Measurements from ENCODE around the gene SEZ6. TPM values are rescaled to one million over a fixed set of nuclear protein-coding genes. Genes with fewer than 3 reads are reported as not detected.

Gene SEZ6
- polyA plus RNA-seq, 2 donors: not detected

GRCh38 chr17:29038085-29038795 lies 32.4 kb upstream of the SEZ6 start:
- peaks cover 4 to 5% of the 10 kb centered on the region in 2 donors for H3K4me1 ChIP-seq (ENCODE audit: control insufficient read depth in 2 of 2, insufficient read depth in 2 of 2, low read length in 1 of 2)
- H3K36me3 ChIP-seq (ENCODE audit: control insufficient read depth in 2 of 2, insufficient read depth in 2 of 2, low read length in 1 of 2): no peaks in the 10 kb centered on the region
- no peaks in the 10 kb centered on the region for H3K27me3 ChIP-seq (ENCODE audit: control insufficient read depth in 1 of 2, insufficient read depth in 2 of 2, low read length in 2 of 2)
- peaks cover 0 to 5% of the 10 kb centered on the region in 2 donors for H3K9me3 ChIP-seq (ENCODE audit: control insufficient read depth in 2 of 2, insufficient read depth in 1 of 2, low read depth in 1 of 2, low read length in 1 of 2)
- WGBS, 2 donors: 29 to 37% methylated on average over 15 of the region's 15 CpGs
- no peak overlapping the region for H3K27ac ChIP-seq (ENCODE audit: low read depth in 2 of 2, low read length in 1 of 2)
- H3K4me3 ChIP-seq (ENCODE audit: low read depth in 1 of 2, low read length in 2 of 2): no peak overlapping the region

DNA sequence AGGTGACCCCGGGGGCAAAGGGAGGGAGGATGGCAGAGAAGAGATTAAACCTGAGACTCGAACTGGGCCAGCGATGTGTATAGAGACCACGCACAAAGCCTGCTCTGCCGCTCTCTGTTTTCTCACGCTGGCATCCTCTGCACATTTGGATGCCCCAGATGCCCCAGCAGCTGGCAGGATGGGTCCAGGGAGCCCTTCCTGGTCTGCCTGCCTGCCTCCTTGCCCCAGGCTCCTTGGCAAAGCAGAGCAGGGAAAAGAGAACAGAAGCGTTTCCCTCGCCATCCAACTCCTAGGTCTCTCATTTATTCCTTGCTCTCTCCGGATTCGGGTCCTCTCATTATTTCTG lies 31.9 kb upstream of the SEZ6 start:
- Histone ChIP-seq H3K36me3 (ENCODE audit: control insufficient read depth in 2 of 2, insufficient read depth in 2 of 2, low read length in 1 of 2) (no peaks in the 10 kb centered on the region), H3K27me3 (ENCODE audit: control insufficient read depth in 1 of 2, insufficient read depth in 2 of 2, low read length in 2 of 2) (no peaks in the 10 kb centered on the region), H3K27ac (ENCODE audit: low read depth in 2 of 2, low read length in 1 of 2) (no peak overlapping the region), H3K4me3 (ENCODE audit: low read depth in 1 of 2, low read length in 2 of 2) (no peak overlapping the region), H3K9me3 (ENCODE audit: control insufficient read depth in 2 of 2, insufficient read depth in 1 of 2, low read depth in 1 of 2, low read length in 1 of 2) (peaks cover 0 to 5% of the 10 kb centered on the region in 2 donors), H3K4me1 (ENCODE audit: control insufficient read depth in 2 of 2, insufficient read depth in 2 of 2, low read length in 1 of 2) (peaks cover 0 to under 1% of the 10 kb centered on the region in 2 donors)
- 55 to 68% methylated on average over 10 of the region's 10 CpGs for WGBS, 2 donors

GRCh38 chr17:29036584-29036983 lies 30.8 kb upstream of the SEZ6 start:
- Histone ChIP-seq H3K36me3 (ENCODE audit: control insufficient read depth in 2 of 2, insufficient read depth in 2 of 2, low read length in 1 of 2) (no peaks in the 10 kb centered on the region), H3K4me3 (ENCODE audit: low read depth in 1 of 2, low read length in 2 of 2) (no peak overlapping the region), H3K4me1 (ENCODE audit: control insufficient read depth in 2 of 2, insufficient read depth in 2 of 2, low read length in 1 of 2) (no peaks in the 10 kb centered on the region), H3K27ac (ENCODE audit: low read depth in 2 of 2, low read length in 1 of 2) (no peak overlapping the region), H3K9me3 (ENCODE audit: control insufficient read depth in 2 of 2, insufficient read depth in 1 of 2, low read depth in 1 of 2, low read length in 1 of 2) (peaks cover 0 to 5% of the 10 kb centered on the region in 2 donors), H3K27me3 (ENCODE audit: control insufficient read depth in 1 of 2, insufficient read depth in 2 of 2, low read length in 2 of 2) (no peaks in the 10 kb centered on the region)
- 73 to 78% methylated on average over 5 of the region's 5 CpGs for WGBS, 2 donors

- Histone ChIP-seq H3K27ac (ENCODE audit: low read depth in 2 of 2, low read length in 1 of 2) (no peak overlapping the region), H3K4me1 (ENCODE audit: control insufficient read depth in 2 of 2, insufficient read depth in 2 of 2, low read length in 1 of 2) (no peaks in the 10 kb centered on the region), H3K36me3 (ENCODE audit: control insufficient read depth in 2 of 2, insufficient read depth in 2 of 2, low read length in 1 of 2) (no peaks in the 10 kb centered on the region), H3K4me3 (ENCODE audit: low read depth in 1 of 2, low read length in 2 of 2) (no peak overlapping the region), H3K9me3 (ENCODE audit: control insufficient read depth in 2 of 2, insufficient read depth in 1 of 2, low read depth in 1 of 2, low read length in 1 of 2) (peaks cover 0 to 5% of the 10 kb centered on the region in 2 donors), H3K27me3 (ENCODE audit: control insufficient read depth in 1 of 2, insufficient read depth in 2 of 2, low read length in 2 of 2) (no peaks in the 10 kb centered on the region)
- WGBS, 2 donors: 35 to 53% methylated on average over 1 of the region's 1 CpG
These were observed 28.7 kb upstream of the SEZ6 start for GRCh38 chr17:29034510-29034909.

DNA sequence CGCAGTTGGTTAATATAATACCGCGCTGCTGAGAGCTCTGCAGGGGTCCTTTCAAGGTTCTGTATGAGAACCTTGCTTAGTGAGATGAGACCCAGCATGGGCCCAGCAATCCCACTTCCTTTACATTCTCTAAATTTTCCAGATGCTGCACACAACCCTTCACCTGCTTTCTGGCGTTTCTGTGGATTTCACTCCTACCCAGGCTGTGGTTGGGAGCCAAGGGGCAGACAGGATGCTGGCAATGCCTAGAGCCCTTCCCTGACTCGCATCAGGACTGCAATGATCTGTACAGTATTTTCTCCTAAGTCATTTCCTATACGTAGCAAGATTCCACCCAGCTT lies 27.0 kb upstream of the SEZ6 start:
- H3K27ac ChIP-seq (ENCODE audit: low read depth in 2 of 2, low read length in 1 of 2): no peak overlapping the region
- WGBS, 2 donors: 35 to 39% methylated on average over 6 of the region's 6 CpGs
- H3K27me3 ChIP-seq (ENCODE audit: control insufficient read depth in 1 of 2, insufficient read depth in 2 of 2, low read length in 2 of 2): no peaks in the 10 kb centered on the region
- no peak overlapping the region for H3K4me3 ChIP-seq (ENCODE audit: low read depth in 1 of 2, low read length in 2 of 2)
- H3K36me3 ChIP-seq (ENCODE audit: control insufficient read depth in 2 of 2, insufficient read depth in 2 of 2, low read length in 1 of 2): no peaks in the 10 kb centered on the region
- peaks cover 0 to 5% of the 10 kb centered on the region in 2 donors for H3K9me3 ChIP-seq (ENCODE audit: control insufficient read depth in 2 of 2, insufficient read depth in 1 of 2, low read depth in 1 of 2, low read length in 1 of 2)
- H3K4me1 ChIP-seq (ENCODE audit: control insufficient read depth in 2 of 2, insufficient read depth in 2 of 2, low read length in 1 of 2): no peaks in the 10 kb centered on the region

DNA sequence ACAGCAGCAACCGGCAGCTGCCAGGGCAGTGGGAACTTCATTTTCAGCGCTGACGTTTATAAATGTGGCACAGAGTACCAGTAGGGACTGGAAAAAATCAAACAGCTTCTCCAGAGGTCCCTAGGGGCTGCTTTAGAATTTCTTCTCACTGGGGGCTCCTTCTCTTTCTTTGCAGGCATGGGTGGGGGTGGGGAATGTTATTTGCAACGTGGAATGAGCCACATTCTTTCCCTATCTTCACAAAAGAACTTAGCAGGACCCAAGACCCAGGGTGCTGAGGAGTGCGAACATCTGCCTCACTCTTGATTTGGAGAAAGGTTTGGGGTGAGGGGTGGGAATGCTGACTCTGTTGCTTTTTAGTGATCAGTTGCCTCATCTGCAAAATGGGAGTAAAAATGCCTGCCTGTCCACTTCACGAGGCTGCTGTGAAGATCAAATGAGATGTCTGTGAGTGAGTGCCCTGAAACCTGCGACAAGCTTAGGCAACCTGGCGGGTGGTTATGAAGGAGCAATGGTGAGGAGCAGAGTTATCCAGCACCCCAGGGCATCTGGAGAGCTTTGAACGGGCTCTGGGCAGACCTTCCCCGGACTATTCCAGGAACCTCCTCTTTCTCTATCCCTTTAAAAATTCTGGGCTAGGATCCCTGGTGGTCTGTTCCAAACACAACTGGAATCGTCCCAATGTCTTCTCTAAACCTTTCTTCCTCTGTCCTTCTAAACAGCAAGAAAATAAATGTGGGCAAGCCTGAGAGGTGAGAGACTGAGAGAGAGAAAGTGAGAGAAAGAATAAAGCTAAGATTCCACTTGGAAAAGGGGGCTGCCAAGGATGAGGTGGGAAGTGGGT lies 26.4 kb upstream of the SEZ6 start:
- Histone ChIP-seq H3K27me3 (ENCODE audit: control insufficient read depth in 1 of 2, insufficient read depth in 2 of 2, low read length in 2 of 2) (no peaks in the 10 kb centered on the region), H3K4me3 (ENCODE audit: low read depth in 1 of 2, low read length in 2 of 2) (no peak overlapping the region), H3K36me3 (ENCODE audit: control insufficient read depth in 2 of 2, insufficient read depth in 2 of 2, low read length in 1 of 2) (no peaks in the 10 kb centered on the region), H3K9me3 (ENCODE audit: control insufficient read depth in 2 of 2, insufficient read depth in 1 of 2, low read depth in 1 of 2, low read length in 1 of 2) (peaks cover 0 to 5% of the 10 kb centered on the region in 2 donors), H3K4me1 (ENCODE audit: control insufficient read depth in 2 of 2, insufficient read depth in 2 of 2, low read length in 1 of 2) (no peaks in the 10 kb centered on the region), H3K27ac (ENCODE audit: low read depth in 2 of 2, low read length in 1 of 2) (no peak overlapping the region)
- 27 to 37% methylated on average over 11 of the region's 11 CpGs for WGBS, 2 donors

DNA sequence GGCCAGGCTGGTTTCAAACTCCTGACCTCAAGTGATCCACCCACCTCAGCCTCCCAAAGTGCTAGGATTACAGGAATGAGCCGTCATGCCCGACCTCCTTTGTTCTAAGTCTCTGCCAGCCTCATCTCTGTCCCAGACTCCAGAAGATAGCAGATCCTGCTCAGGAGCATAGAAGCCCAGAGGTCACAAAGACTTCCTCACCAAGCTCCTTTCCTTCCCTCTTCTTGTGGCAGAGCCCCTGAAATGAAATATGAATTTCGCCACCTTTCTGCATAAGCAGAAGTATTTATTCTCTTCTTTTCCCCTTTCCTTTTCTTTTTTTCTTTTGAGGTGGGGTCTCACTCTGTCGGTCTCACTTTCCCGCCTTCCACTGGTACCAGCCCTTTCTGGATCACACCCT lies 25.7 kb upstream of the SEZ6 start:
- H3K27ac ChIP-seq (ENCODE audit: low read depth in 2 of 2, low read length in 1 of 2): no peak overlapping the region
- H3K4me3 ChIP-seq (ENCODE audit: low read depth in 1 of 2, low read length in 2 of 2): no peak overlapping the region
- WGBS, 2 donors: 48 to 59% methylated on average over 5 of the region's 5 CpGs
- H3K27me3 ChIP-seq (ENCODE audit: control insufficient read depth in 1 of 2, insufficient read depth in 2 of 2, low read length in 2 of 2): no peaks in the 10 kb centered on the region
- no peaks in the 10 kb centered on the region for H3K4me1 ChIP-seq (ENCODE audit: control insufficient read depth in 2 of 2, insufficient read depth in 2 of 2, low read length in 1 of 2)
- H3K9me3 ChIP-seq (ENCODE audit: control insufficient read depth in 2 of 2, insufficient read depth in 1 of 2, low read depth in 1 of 2, low read length in 1 of 2): peaks cover 0 to 5% of the 10 kb centered on the region in 2 donors
- no peaks in the 10 kb centered on the region for H3K36me3 ChIP-seq (ENCODE audit: control insufficient read depth in 2 of 2, insufficient read depth in 2 of 2, low read length in 1 of 2)

DNA sequence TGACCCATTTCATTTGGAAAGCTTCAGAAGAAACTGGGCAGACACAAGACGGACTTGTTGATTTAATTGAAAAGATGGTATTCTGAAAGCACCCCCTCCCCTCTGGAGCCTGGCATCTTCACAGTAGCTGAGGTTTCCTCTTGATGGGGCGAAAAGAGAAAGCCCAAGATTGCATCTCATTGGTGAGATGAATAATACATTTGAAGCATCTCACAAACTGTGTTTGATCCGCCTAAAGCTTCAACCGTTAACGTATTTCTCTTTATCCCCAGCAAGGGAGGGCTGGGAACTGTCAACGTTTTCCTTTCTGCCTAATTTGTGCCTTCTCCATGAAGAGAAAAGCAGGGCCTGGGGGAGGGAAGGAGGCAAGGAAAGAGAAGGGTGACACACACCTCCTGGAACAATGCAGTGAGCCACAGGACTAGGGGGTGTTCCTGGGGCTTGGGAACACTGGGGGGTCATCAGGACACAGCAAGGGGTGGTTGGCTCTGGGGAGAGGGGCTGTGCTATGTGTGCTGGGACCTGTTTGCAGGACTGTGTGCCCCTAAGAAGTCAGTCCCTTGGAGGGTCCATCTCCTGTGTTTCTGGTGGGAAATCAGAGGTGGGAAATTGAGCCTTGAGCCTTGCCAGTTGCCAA lies 18.6 kb upstream of the SEZ6 start:
- WGBS, 2 donors: 75 to 77% methylated on average over 6 of the region's 6 CpGs
- Histone ChIP-seq H3K4me1 (ENCODE audit: control insufficient read depth in 2 of 2, insufficient read depth in 2 of 2, low read length in 1 of 2) (peaks cover 4 to 6% of the 10 kb centered on the region in 2 donors), H3K36me3 (ENCODE audit: control insufficient read depth in 2 of 2, insufficient read depth in 2 of 2, low read length in 1 of 2) (no peaks in the 10 kb centered on the region), H3K27ac (ENCODE audit: low read depth in 2 of 2, low read length in 1 of 2) (no peak overlapping the region), H3K4me3 (ENCODE audit: low read depth in 1 of 2, low read length in 2 of 2) (no peak overlapping the region), H3K9me3 (ENCODE audit: control insufficient read depth in 2 of 2, insufficient read depth in 1 of 2, low read depth in 1 of 2, low read length in 1 of 2) (no peaks in the 10 kb centered on the region), H3K27me3 (ENCODE audit: control insufficient read depth in 1 of 2, insufficient read depth in 2 of 2, low read length in 2 of 2) (peaks cover 0 to 3% of the 10 kb centered on the region in 2 donors)

- WGBS, 2 donors: 84 to 90% methylated on average over 7 of the region's 7 CpGs
- peaks cover 0 to 10% of the 10 kb centered on the region in 2 donors for H3K27me3 ChIP-seq (ENCODE audit: control insufficient read depth in 1 of 2, insufficient read depth in 2 of 2, low read length in 2 of 2)
- H3K9me3 ChIP-seq (ENCODE audit: control insufficient read depth in 2 of 2, insufficient read depth in 1 of 2, low read depth in 1 of 2, low read length in 1 of 2): no peaks in the 10 kb centered on the region
- H3K27ac ChIP-seq (ENCODE audit: low read depth in 2 of 2, low read length in 1 of 2): no peak overlapping the region
- peaks cover 4 to 6% of the 10 kb centered on the region in 2 donors for H3K4me1 ChIP-seq (ENCODE audit: control insufficient read depth in 2 of 2, insufficient read depth in 2 of 2, low read length in 1 of 2)
- H3K36me3 ChIP-seq (ENCODE audit: control insufficient read depth in 2 of 2, insufficient read depth in 2 of 2, low read length in 1 of 2): no peaks in the 10 kb centered on the region
- no peak overlapping the region for H3K4me3 ChIP-seq (ENCODE audit: low read depth in 1 of 2, low read length in 2 of 2)
These were observed 16.2 kb upstream of the SEZ6 start for GRCh38 chr17:29022074-29022473.
